WI38 (cell line): Measurements from ENCODE around the gene IL2RA.
"Not testable (repeated sequence)": the region's sequence is repeated elsewhere in the genome, so short reads cannot be mapped to it uniquely, and the experiment has no call there.

Experiments
- H3K4me3 ChIP-seq: 2 replicates; pipeline ENCODE4 v1.5.1; 2011; ENCODE audit warnings: low read depth, mild to moderate bottlenecking, control low read depth, low read length
- CTCF ChIP-seq: IDR thresholded peaks from 2 replicates; pipeline ENCODE4 v1.5.1; 2012; ENCODE audit warnings: low read depth, mild to moderate bottlenecking, control low read depth, low read length

IL2RA gene

GRCh38 chr10:5965266-5965665, 96.9 kb downstream of the IL2RA start:
- TF ChIP-seq CTCF, result no peak
- H3K4me3 ChIP-seq, result no peak overlapping the region

GRCh38 chr10:5964736-5965135, 97.4 kb downstream of the IL2RA start:
- no peak overlapping the region for H3K4me3 ChIP-seq
- TF ChIP-seq CTCF, result no peak

- no peak for TF ChIP-seq CTCF
- H3K4me3 ChIP-seq, result no peak overlapping the region
Observed at GRCh38 chr10:5963591-5963990, 98.6 kb downstream of the IL2RA start.

GRCh38 chr10:5963071-5963470, 99.1 kb downstream of the IL2RA start:
- no peak for TF ChIP-seq CTCF
- no peak overlapping the region for H3K4me3 ChIP-seq

- not testable (repeated sequence) for H3K4me3 ChIP-seq
Observed at GRCh38 chr10:5962358-5962940, 99.7 kb downstream of the IL2RA start.

- H3K4me3 ChIP-seq, result no peak overlapping the region
Observed at GRCh38 chr10:5961405-5962100, 100.6 kb downstream of the IL2RA start.

GRCh38 chr10:5960973-5961275, 101.2 kb downstream of the IL2RA start:
- H3K4me3 ChIP-seq, result not testable (repeated sequence)

More at GRCh38 chr10:5961405-5962100, 100.6 kb downstream of the IL2RA start:
- no peak for TF ChIP-seq CTCF
